IPS-20b (cell line): ENCODE measurements around the gene KIF21A.

Experiments used
- H3K27ac ChIP-seq: one replicate; pipeline ENCODE4 v1.5.1; 2013; ENCODE audit warnings: low read length
- H3K27me3 ChIP-seq: 2 replicates; pipeline ENCODE4 v1.6.1; 2013; ENCODE audit warnings: mild to moderate bottlenecking, low read length, inconsistent platforms; ENCODE audit not compliant: insufficient read depth
- H3K36me3 ChIP-seq: 2 replicates; pipeline ENCODE4 v1.6.1; 2013; ENCODE audit warnings: low read depth, mild to moderate bottlenecking, inconsistent platforms, low read length, moderate library complexity; ENCODE audit not compliant: insufficient read depth
- H3K4me1 ChIP-seq: 2 replicates; pipeline ENCODE4 v1.6.1; 2013; ENCODE audit warnings: mild to moderate bottlenecking, control low read depth, inconsistent platforms, low read length, moderate library complexity; ENCODE audit not compliant: insufficient read depth
- H3K4me3 ChIP-seq: 2 replicates; pipeline ENCODE4 v1.5.1; 2013; ENCODE audit warnings: mild to moderate bottlenecking, low read length, inconsistent platforms
- H3K9ac ChIP-seq: 2 replicates; pipeline ENCODE4 v1.6.1; 2013; ENCODE audit warnings: low read depth, mild to moderate bottlenecking, inconsistent platforms, low read length, moderate library complexity
- H3K9me3 ChIP-seq: 2 replicates; pipeline ENCODE4 v1.6.1; 2013; ENCODE audit warnings: mild to moderate bottlenecking, low read depth, low read length, inconsistent platforms; ENCODE audit not compliant: insufficient read depth

The KIF21A gene

DNA sequence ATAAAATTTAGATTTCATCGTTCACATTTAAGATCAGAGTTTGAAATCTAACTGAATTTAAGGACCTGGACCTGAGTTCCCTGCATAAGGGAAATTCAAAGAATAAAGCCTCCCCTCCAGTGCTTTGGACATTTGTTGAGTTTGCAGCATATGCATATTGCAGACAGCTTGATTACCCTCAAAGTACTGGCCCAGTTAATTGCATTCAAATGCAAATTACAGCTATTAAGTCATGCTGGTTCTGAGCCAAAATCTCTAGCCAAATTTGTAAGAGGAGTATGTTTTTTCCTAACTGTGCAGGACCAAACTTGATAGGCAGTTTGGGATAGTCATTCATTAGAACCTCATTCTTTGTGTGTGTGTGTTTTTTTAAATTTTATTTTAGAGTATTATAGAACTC is 9.1 kb upstream of the KIF21A start:
- Histone ChIP-seq H3K4me3 (peak overlapping the region; percentile 2; the same call in 1 of the 2 replicates), H3K9ac (no peak overlapping the region), H3K36me3 (no peaks in the 10 kb centered on the region), H3K4me1 (peaks cover 14% of the 10 kb centered on the region; the same call in 1 of the 2 replicates), H3K27me3 (no peaks in the 10 kb centered on the region), H3K27ac (no peak overlapping the region), H3K9me3 (no peaks in the 10 kb centered on the region)

- peaks cover 8% of the 10 kb centered on the region; the same call in 1 of the 2 replicates for H3K27me3 ChIP-seq
- H3K4me3 ChIP-seq = no peak overlapping the region
- H3K27ac ChIP-seq = no peak overlapping the region
- no peaks in the 10 kb centered on the region for H3K9me3 ChIP-seq
- peaks cover 18% of the 10 kb centered on the region; the same call in 1 of the 2 replicates for H3K4me1 ChIP-seq
- no peak overlapping the region for H3K9ac ChIP-seq
- H3K36me3 ChIP-seq = no peaks in the 10 kb centered on the region
Observed at GRCh38 chr12:39448038-39448437, 5.1 kb upstream of the KIF21A start.

GRCh38 chr12:39443929-39444209 is 949 bp upstream of the KIF21A start:
- no peaks in the 10 kb centered on the region for H3K9me3 ChIP-seq
- H3K36me3 ChIP-seq = no peaks in the 10 kb centered on the region
- H3K27me3 ChIP-seq = peaks cover 8% of the 10 kb centered on the region; the same call in 1 of the 2 replicates
- peak overlapping the region; percentile 75; the same call in 1 of the 2 replicates for H3K9ac ChIP-seq
- H3K27ac ChIP-seq = no peak overlapping the region
- peak overlapping the region; percentile 90 for H3K4me3 ChIP-seq
- peaks cover 22% of the 10 kb centered on the region; the same call in 1 of the 2 replicates for H3K4me1 ChIP-seq

- peak overlapping the region; percentile 90; the same call in 1 of the 2 replicates for H3K4me3 ChIP-seq
- H3K27ac ChIP-seq = no peak overlapping the region
- peaks cover 8% of the 10 kb centered on the region; the same call in 1 of the 2 replicates for H3K27me3 ChIP-seq
- H3K9ac ChIP-seq = peak overlapping the region; percentile 75; the same call in 1 of the 2 replicates
- no peaks in the 10 kb centered on the region for H3K9me3 ChIP-seq
- no peaks in the 10 kb centered on the region for H3K36me3 ChIP-seq
- peaks cover 22% of the 10 kb centered on the region; the same call in 1 of the 2 replicates for H3K4me1 ChIP-seq
Observed at GRCh38 chr12:39442831-39443080, 164 bp downstream of the KIF21A start.

DNA sequence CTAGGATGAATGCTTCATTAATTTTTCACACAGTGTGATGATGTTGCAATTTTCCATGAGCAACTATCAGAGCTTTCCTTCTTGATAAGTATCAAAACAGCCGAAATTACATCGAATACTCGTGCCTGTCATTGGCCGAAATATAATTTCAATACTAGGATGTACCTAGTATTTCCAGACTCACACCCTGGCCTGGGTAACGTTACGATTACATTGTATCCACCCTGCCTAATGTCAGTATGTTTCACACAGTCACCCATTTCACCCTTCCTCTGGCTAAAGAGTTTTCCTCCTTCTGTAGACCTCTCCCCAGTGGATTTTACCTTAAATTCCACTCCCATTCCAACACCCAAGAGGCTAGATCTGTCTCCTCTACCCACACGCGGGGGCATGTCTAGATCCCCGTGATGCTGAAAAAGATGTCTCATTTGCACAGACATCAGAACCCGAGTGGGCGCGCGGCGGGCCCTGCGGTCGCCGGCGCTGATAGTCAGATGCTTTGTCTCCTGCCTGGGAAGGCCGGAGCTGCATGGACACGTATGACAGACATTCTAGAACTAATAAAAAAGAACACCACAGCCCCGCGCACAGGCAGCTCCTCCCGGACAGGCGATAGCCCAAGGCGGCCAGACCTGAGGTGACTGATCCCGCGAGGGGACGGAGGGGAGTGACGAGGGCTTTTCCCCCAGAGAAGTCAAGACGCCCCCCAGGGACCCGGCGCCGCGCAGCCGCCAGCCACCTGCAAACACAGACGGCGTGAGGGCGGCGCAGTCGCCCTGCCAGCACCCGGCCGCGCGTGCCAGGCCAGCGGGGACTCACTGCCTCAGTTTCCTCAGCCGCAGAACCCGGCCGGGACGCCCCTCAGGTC is 723 bp downstream of the KIF21A start:
- peaks cover 22% of the 10 kb centered on the region; the same call in 1 of the 2 replicates for H3K4me1 ChIP-seq
- H3K27ac ChIP-seq = no peak overlapping the region
- peaks cover 8% of the 10 kb centered on the region; the same call in 1 of the 2 replicates for H3K27me3 ChIP-seq
- no peaks in the 10 kb centered on the region for H3K9me3 ChIP-seq
- H3K4me3 ChIP-seq = peak overlapping the region; percentile 90
- H3K36me3 ChIP-seq = no peaks in the 10 kb centered on the region
- H3K9ac ChIP-seq = peak overlapping the region; percentile 75

DNA sequence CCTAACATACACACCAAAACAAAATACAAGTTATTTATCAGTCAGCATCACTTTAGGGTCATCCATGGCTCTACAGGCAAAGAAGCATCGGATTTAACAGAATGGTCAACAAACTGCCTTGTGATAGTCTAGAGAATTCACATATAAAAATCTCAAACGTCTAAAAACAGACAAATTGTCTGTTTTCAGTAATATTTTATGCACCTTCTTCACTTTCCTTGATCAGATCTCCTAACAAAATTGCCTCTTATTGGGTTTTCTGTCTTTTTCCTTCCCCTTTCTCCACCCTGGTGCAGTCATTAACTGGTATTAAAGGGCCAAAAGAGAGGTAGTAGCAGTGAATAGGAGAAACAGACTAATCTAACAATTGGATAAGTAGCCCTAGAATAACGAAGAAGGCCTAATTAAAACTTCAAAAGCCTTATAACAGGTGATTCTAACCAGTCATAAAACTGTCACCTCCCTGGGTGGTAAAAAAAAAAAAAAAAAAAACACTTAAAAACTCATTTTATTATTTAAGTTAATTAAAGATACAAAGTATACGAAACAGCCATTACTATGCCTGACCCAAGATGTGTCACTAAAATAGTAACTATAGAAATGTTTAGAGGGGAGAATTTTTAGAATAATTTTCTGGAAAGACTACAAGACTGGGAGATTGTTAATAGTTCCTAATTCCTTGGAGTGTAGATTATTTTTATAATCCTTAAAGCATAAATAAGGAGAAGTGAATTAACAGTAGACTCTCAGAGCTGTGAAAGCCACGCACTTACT is 1.5 kb downstream of the KIF21A start:
- H3K36me3 ChIP-seq = no peaks in the 10 kb centered on the region
- H3K4me3 ChIP-seq = peak overlapping the region; percentile 90
- no peak overlapping the region for H3K27ac ChIP-seq
- H3K4me1 ChIP-seq = peaks cover 22% of the 10 kb centered on the region; the same call in 1 of the 2 replicates
- H3K9me3 ChIP-seq = no peaks in the 10 kb centered on the region
- H3K27me3 ChIP-seq = peaks cover 8% of the 10 kb centered on the region; the same call in 1 of the 2 replicates
- peak overlapping the region; percentile 75; the same call in 1 of the 2 replicates for H3K9ac ChIP-seq

DNA sequence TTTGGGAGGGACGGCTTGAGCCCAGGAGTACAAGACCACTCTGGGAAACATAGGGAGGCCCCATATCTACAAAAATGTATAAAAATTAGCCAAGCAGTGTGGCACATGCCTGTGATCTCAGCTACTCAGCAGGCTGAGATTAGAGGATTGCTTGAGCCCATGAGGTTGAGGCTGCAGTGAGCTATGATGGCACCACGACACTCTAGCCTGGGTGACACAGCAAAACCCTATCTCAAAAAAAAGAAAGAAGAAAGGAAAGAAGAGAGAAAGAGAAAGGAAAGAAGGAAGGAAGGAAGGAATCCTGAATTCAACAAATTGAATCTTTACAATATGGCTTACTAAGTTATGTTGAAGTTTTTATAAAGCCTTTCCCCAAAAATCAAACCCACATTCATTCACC is 2.1 kb downstream of the KIF21A start:
- H3K4me3 ChIP-seq = peak overlapping the region; percentile 90; the same call in 1 of the 2 replicates
- no peaks in the 10 kb centered on the region for H3K9me3 ChIP-seq
- H3K36me3 ChIP-seq = no peaks in the 10 kb centered on the region
- peaks cover 22% of the 10 kb centered on the region; the same call in 1 of the 2 replicates for H3K4me1 ChIP-seq
- H3K27ac ChIP-seq = no peak overlapping the region
- H3K9ac ChIP-seq = peak overlapping the region; percentile 61; the same call in 1 of the 2 replicates
- H3K27me3 ChIP-seq = peaks cover 8% of the 10 kb centered on the region; the same call in 1 of the 2 replicates

DNA sequence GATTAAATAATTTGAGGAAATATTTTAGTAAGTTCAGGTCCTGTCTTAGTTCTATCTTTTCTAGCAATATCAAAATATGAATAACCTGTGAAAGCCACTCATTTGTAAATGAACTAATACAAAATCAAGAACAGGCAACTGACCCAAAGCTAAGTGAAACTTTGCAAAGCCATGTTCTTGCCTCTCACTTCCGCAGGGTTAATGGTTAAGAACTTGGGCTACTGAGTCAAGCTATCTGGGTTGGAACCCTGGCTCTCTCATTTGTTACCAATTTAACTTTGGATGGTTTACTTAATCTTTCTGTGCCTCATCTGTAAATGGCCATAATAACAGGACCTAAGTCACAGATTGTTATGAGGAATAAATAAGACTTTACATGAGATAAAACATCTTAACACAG is 2.8 kb downstream of the KIF21A start:
- peaks cover 22% of the 10 kb centered on the region; the same call in 1 of the 2 replicates for H3K4me1 ChIP-seq
- H3K9ac ChIP-seq = peak overlapping the region; percentile 61; the same call in 1 of the 2 replicates
- H3K27me3 ChIP-seq = peaks cover 8% of the 10 kb centered on the region; the same call in 1 of the 2 replicates
- H3K4me3 ChIP-seq = no peak overlapping the region
- no peaks in the 10 kb centered on the region for H3K9me3 ChIP-seq
- H3K36me3 ChIP-seq = no peaks in the 10 kb centered on the region
- H3K27ac ChIP-seq = no peak overlapping the region

DNA sequence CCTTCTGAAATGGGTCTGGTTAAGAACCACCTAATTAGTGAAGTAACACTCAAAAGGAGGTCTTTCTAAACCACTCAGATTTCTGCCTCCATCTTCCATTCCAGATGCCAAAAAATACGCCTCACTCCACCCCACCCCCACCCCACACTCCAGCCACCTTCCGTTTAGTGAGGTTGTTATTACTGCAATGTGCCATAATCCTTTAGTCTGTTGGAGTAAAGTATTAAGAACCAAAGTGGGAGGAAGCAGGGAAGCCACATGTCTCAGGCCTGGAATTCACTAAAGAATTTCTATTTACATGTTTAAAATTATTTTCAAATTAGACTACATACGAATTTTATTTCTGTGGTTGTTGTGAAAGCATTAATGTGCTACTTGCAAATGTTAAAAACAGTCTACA is 7.4 kb downstream of the KIF21A start:
- Histone ChIP-seq H3K4me3 (no peak overlapping the region), H3K9ac (no peak overlapping the region), H3K27me3 (no peaks in the 10 kb centered on the region), H3K36me3 (no peaks in the 10 kb centered on the region), H3K4me1 (peaks cover 7% of the 10 kb centered on the region; the same call in 1 of the 2 replicates), H3K9me3 (no peaks in the 10 kb centered on the region), H3K27ac (no peak overlapping the region)

DNA sequence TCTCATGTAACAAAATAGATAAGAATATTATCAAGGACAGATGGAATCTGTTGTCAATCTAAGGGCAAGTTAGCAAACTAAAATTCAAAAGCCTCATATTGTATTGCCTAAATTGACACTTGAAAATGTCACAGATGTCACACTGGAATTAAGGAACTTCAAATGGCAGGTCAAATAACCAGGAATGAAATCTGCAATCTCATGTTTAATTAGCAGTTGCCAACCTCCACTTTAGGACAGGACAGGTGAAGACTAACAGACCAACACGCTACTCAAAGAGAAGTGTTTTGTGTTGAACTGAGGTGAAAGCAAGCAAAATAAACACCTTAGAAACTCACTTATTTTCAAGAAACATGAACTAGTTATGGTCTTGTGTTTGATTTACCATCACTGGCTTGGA is 11.1 kb downstream of the KIF21A start:
- no peak overlapping the region for H3K9ac ChIP-seq
- no peaks in the 10 kb centered on the region for H3K4me1 ChIP-seq
- no peak overlapping the region for H3K27ac ChIP-seq
- H3K36me3 ChIP-seq = no peaks in the 10 kb centered on the region
- no peaks in the 10 kb centered on the region for H3K9me3 ChIP-seq
- H3K4me3 ChIP-seq = no peak overlapping the region
- no peaks in the 10 kb centered on the region for H3K27me3 ChIP-seq

DNA sequence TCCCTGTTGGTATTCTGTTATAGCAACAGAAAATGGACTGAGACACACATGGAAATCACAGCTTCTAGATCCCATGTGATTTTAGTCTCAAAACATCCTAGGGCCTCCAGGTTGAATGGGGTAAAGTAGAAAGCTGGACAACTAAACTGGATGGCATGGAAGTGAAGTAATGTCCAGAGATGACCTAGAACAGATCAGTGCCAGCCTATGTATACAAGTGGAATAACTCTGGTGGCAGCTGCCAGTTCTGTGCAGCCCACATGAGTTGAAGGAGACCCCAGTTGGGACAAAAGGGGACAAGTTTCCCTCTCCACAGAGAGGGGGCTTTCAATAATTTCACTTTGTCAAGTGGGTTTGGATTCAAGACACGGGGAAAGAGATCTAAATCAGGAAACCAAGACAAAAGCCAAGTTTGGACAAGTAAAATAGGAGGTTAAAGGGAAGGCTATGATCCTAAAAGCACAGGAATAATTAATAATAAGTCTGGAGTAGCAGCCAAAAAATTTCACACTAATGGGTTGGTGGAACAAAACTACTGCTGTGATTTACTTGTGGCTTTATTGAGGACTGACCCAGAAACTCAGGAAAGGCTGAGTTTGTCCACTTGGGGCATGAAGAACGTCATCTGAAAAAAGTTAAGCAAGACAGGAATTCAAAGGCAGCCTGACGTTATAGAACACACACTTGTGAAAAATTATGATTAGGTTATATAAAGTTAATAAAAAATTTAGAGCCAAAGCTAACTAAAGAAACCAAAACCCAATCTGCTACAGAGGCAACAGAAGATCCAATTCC is 11.7 kb downstream of the KIF21A start:
- H3K9ac ChIP-seq = no peak overlapping the region
- H3K27ac ChIP-seq = no peak overlapping the region
- no peaks in the 10 kb centered on the region for H3K27me3 ChIP-seq
- no peaks in the 10 kb centered on the region for H3K36me3 ChIP-seq
- H3K4me3 ChIP-seq = no peak overlapping the region
- H3K9me3 ChIP-seq = no peaks in the 10 kb centered on the region
- H3K4me1 ChIP-seq = no peaks in the 10 kb centered on the region
